Epithelial cell of esophagus (primary cell): Measurements from ENCODE around the gene HIP1R.

ENCODE experiments used
- DNase-seq: peaks from one replicate; pipeline ENCODE4 v3.0.0; 2010; ENCODE audit warnings: low read depth
- H3K4me3 ChIP-seq: 2 replicates; pipeline ENCODE4 v1.5.1; 2011; ENCODE audit warnings: mild to moderate bottlenecking, low read length, control low read depth
- CTCF ChIP-seq: IDR thresholded peaks from 2 replicates; pipeline ENCODE4 v1.5.1; 2011; ENCODE audit warnings: low read depth, mild to moderate bottlenecking, low read length, control low read depth, inconsistent platforms; ENCODE audit not compliant: insufficient read depth; ENCODE audit errors: missing control alignments

Gene HIP1R

GRCh38 chr12:122869207-122869973, 34.1 kb downstream of the HIP1R start:
- TF ChIP-seq CTCF, result no peak
- no peak for DNase-seq
- no peak overlapping the region for H3K4me3 ChIP-seq

- DNase-seq, result no peak
- H3K4me3 ChIP-seq, result no peak overlapping the region
- TF ChIP-seq CTCF, result no peak
These were observed 35.0 kb downstream of the HIP1R start for GRCh38 chr12:122870163-122870842.

- DNase-seq, result no peak
- TF ChIP-seq CTCF, result no peak
- no peak overlapping the region for H3K4me3 ChIP-seq
These were observed 35.8 kb downstream of the HIP1R start for GRCh38 chr12:122870867-122871664.

- peak overlapping the region; percentile 4 for H3K4me3 ChIP-seq
- TF ChIP-seq CTCF, result no peak
- peak; percentile 92 for DNase-seq
These were observed 36.9 kb downstream of the HIP1R start for GRCh38 chr12:122871851-122872780.

GRCh38 chr12:122872815-122873361, 37.6 kb downstream of the HIP1R start:
- no peak overlapping the region for H3K4me3 ChIP-seq
- DNase-seq, result no peak
- no peak for TF ChIP-seq CTCF

GRCh38 chr12:122873540-122873939, 38.3 kb downstream of the HIP1R start:
- no peak for TF ChIP-seq CTCF
- no peak overlapping the region for H3K4me3 ChIP-seq
- DNase-seq, result no peak
